ENCODE results near the gene SLC25A42. TPM values are rescaled to one million over a fixed set of nuclear protein-coding genes. Genes with fewer than 3 reads are reported as not detected.
A peak's percentile ranks its signal among the peaks of the same experiment; 100 is the strongest.

SLC25A42 gene
- polyA plus RNA-seq, 2 of the 4 experiments (the other 2 are of a cell fraction), result 0.92 to 1.3 TPM

- DNase-seq (ENCODE audit: low read depth in 1 of 2, low spot score in 1 of 2), result no peak
- CTCF ChIA-PET, result interaction anchor here (1.4 to 1.9 kb wide), 2 partner anchors 14 kb away, joined by 7 to 8 read pairs; no protein-coding TSS in a partner anchor
- POLR2A ChIA-PET, result no interaction called here
- Histone ChIP-seq H3K4me3 (no peak overlapping the region), H3K4me2 (no peak overlapping the region), H3K4me1 (no peaks in the 10 kb centered on the region), H3K27ac (0 out of 6 replicates have a peak overlapping the region, but pooled peaks of 1 of the 2 experiments have one; percentile 28), H3K9me3 (no peaks in the 10 kb centered on the region)
- TF ChIP-seq ELK1 (IDR thresholded peaks at IDR 0.05; ENCODE audit: low read depth, low read length) (no peak), FOXS1 (CRISPR knock-in tag; IDR thresholded peaks at IDR 0.05) (no peak), CEBPB (IDR thresholded peaks at IDR 0.05) (no peak), HOXA7 (CRISPR knock-in tag; IDR thresholded peaks at IDR 0.05) (no peak), FOSL2 (IDR thresholded peaks at IDR 0.05) (no peak), FOSL2 (CRISPR knock-in tag; IDR thresholded peaks at IDR 0.05) (no peak), E2F6 (IDR thresholded peaks at IDR 0.05; ENCODE audit: borderline replicate concordance, low read depth) (no peak), POLR2A (IDR thresholded peaks at IDR 0.05; ENCODE audit: low read length) (no peak), POLR2AphosphoS2 (conservative IDR thresholded peaks at IDR 0.05; ENCODE audit: low read length) (no peak)
- no peak for FAIRE-seq
- WGBS (ENCODE audit: missing lambda C conversion rate), result 87% methylated on average over 4 of the region's 26 CpGs
- no peak for ATAC-seq
Observed at GRCh38 chr19:19160461-19161035, 96.8 kb downstream of the SLC25A42 start.

- ChIA-PET POLR2A (no interaction called here), CTCF (interaction anchor here (0.6 to 1.4 kb wide), 2 partner anchors 22 to 37 kb away, joined by 3 to 4 read pairs; no protein-coding TSS in a partner anchor)
- Histone ChIP-seq H3K9me3 (no peaks in the 10 kb centered on the region), H3K4me3 (no peak overlapping the region), H3K4me2 (no peak overlapping the region), H3K27ac (no peak overlapping the region), H3K4me1 (no peaks in the 10 kb centered on the region)
- TF ChIP-seq NPAS2 (CRISPR knock-in tag; IDR thresholded peaks at IDR 0.05; ENCODE audit: borderline replicate concordance) (no peak), SMC3 (IDR thresholded peaks at IDR 0.05) (no peak), MAFK (IDR thresholded peaks at IDR 0.05; ENCODE audit: partially characterized antibody) (no peak), TFCP2L1 (CRISPR knock-in tag; IDR thresholded peaks at IDR 0.05) (no peak), POLR2AphosphoS2 (conservative IDR thresholded peaks at IDR 0.05; ENCODE audit: low read length) (no peak), ESRRA (IDR thresholded peaks at IDR 0.05; ENCODE audit: borderline replicate concordance, low read length) (no peak), RFX5 (IDR thresholded peaks at IDR 0.05) (no peak), BCL3 (IDR thresholded peaks at IDR 0.05) (no peak)
- FAIRE-seq (no peak), DNase-seq (ENCODE audit: low read depth in 1 of 2, low spot score in 1 of 2) (no peak), ATAC-seq (no peak)
- 88% methylated on average over 7 of the region's 7 CpGs for WGBS (ENCODE audit: missing lambda C conversion rate)
Observed at GRCh38 chr19:19162495-19162894, 98.7 kb downstream of the SLC25A42 start.

Other genes starting within 250 kb of the SLC25A42 start
- 19.2 and 29.6 TPM in 2 replicates for gene UPF1, start 232.0 kb upstream of the SLC25A42 start, polyA plus RNA-seq (2011; rRNA removed)
- 27.9 to 28.6 TPM (median 28.2 TPM) in 3 replicates for gene UPF1, start 232.0 kb upstream of the SLC25A42 start, polyA plus RNA-seq (2017; fragmentation: RNase III; extraction: RNeasy Plus Mini Kit Qiagen cat#74134 plus additional on column Dnase treatment)
- 1.7 and 2.4 TPM in 2 replicates for gene CERS1, start 167.8 kb upstream of the SLC25A42 start, polyA plus RNA-seq (2011; rRNA removed)
- 3.4 to 4.4 TPM (median 3.7 TPM) in 3 replicates for gene CERS1, start 167.8 kb upstream of the SLC25A42 start, polyA plus RNA-seq (2017; fragmentation: RNase III; extraction: RNeasy Plus Mini Kit Qiagen cat#74134 plus additional on column Dnase treatment)
- gene COPE, start 144.6 kb upstream of the SLC25A42 start, polyA plus RNA-seq (2011; rRNA removed), result 91.8 and 94.0 TPM in 2 replicates
- 109 to 114 TPM (median 112 TPM) in 3 replicates for gene COPE, start 144.6 kb upstream of the SLC25A42 start, polyA plus RNA-seq (2017; fragmentation: RNase III; extraction: RNeasy Plus Mini Kit Qiagen cat#74134 plus additional on column Dnase treatment)
- 23.2 and 23.4 TPM in 2 replicates for gene DDX49, start 144.3 kb upstream of the SLC25A42 start, polyA plus RNA-seq (2011; rRNA removed)
- gene DDX49, start 144.3 kb upstream of the SLC25A42 start, polyA plus RNA-seq (2017; fragmentation: RNase III; extraction: RNeasy Plus Mini Kit Qiagen cat#74134 plus additional on column Dnase treatment), result 31.5 to 36.0 TPM (median 33.9 TPM) in 3 replicates
- gene HOMER3, start 122.8 kb upstream of the SLC25A42 start, polyA plus RNA-seq (2011; rRNA removed), result 9.9 and 11.4 TPM in 2 replicates
- gene HOMER3, start 122.8 kb upstream of the SLC25A42 start, polyA plus RNA-seq (2017; fragmentation: RNase III; extraction: RNeasy Plus Mini Kit Qiagen cat#74134 plus additional on column Dnase treatment), result 28.3 to 38.4 TPM (median 35.4 TPM) in 3 replicates
- 39.3 and 42.4 TPM in 2 replicates for gene SUGP2, start 30.5 kb upstream of the SLC25A42 start, polyA plus RNA-seq (2011; rRNA removed)
- 42.3 to 43.9 TPM (median 43.6 TPM) in 3 replicates for gene SUGP2, start 30.5 kb upstream of the SLC25A42 start, polyA plus RNA-seq (2017; fragmentation: RNase III; extraction: RNeasy Plus Mini Kit Qiagen cat#74134 plus additional on column Dnase treatment)
- gene ARMC6, start 30.4 kb upstream of the SLC25A42 start, polyA plus RNA-seq (2011; rRNA removed), result 18.2 and 18.4 TPM in 2 replicates
- gene ARMC6, start 30.4 kb upstream of the SLC25A42 start, polyA plus RNA-seq (2017; fragmentation: RNase III; extraction: RNeasy Plus Mini Kit Qiagen cat#74134 plus additional on column Dnase treatment), result 27.2 to 27.6 TPM (median 27.5 TPM) in 3 replicates
- 18.3 and 19.3 TPM in 2 replicates for gene TMEM161A, start 74.5 kb downstream of the SLC25A42 start, polyA plus RNA-seq (2011; rRNA removed)
- gene TMEM161A, start 74.5 kb downstream of the SLC25A42 start, polyA plus RNA-seq (2017; fragmentation: RNase III; extraction: RNeasy Plus Mini Kit Qiagen cat#74134 plus additional on column Dnase treatment), result 19.2 to 22.1 TPM (median 21.3 TPM) in 3 replicates
- 0.10 and 0.20 TPM in 2 replicates for gene MEF2B, start 106.3 kb downstream of the SLC25A42 start, polyA plus RNA-seq (2011; rRNA removed)
- 0.13 to 0.31 TPM (median 0.29 TPM) in 3 replicates for gene MEF2B, start 106.3 kb downstream of the SLC25A42 start, polyA plus RNA-seq (2017; fragmentation: RNase III; extraction: RNeasy Plus Mini Kit Qiagen cat#74134 plus additional on column Dnase treatment)
- 7.2 and 9.1 TPM in 2 replicates for gene BORCS8, start 128.2 kb downstream of the SLC25A42 start, polyA plus RNA-seq (2011; rRNA removed)
- 10.6 to 12.3 TPM (median 11.5 TPM) in 3 replicates for gene BORCS8, start 128.2 kb downstream of the SLC25A42 start, polyA plus RNA-seq (2017; fragmentation: RNase III; extraction: RNeasy Plus Mini Kit Qiagen cat#74134 plus additional on column Dnase treatment)
- gene RFXANK, start 128.3 kb downstream of the SLC25A42 start, polyA plus RNA-seq (2011; rRNA removed), result 23.4 and 24.3 TPM in 2 replicates
- gene RFXANK, start 128.3 kb downstream of the SLC25A42 start, polyA plus RNA-seq (2017; fragmentation: RNase III; extraction: RNeasy Plus Mini Kit Qiagen cat#74134 plus additional on column Dnase treatment), result 30.0 to 32.3 TPM (median 30.6 TPM) in 3 replicates
- gene NR2C2AP, start 139.4 kb downstream of the SLC25A42 start, polyA plus RNA-seq (2011; rRNA removed), result 19.3 and 20.0 TPM in 2 replicates
- gene NR2C2AP, start 139.4 kb downstream of the SLC25A42 start, polyA plus RNA-seq (2017; fragmentation: RNase III; extraction: RNeasy Plus Mini Kit Qiagen cat#74134 plus additional on column Dnase treatment), result 24.1 to 24.8 TPM (median 24.6 TPM) in 3 replicates
- gene NCAN, start 148.0 kb downstream of the SLC25A42 start, polyA plus RNA-seq (2011; rRNA removed), result 0.03 and 0.05 TPM in 2 replicates
- 0.01 to 0.03 TPM in 2 of 3 replicates, not detected in the other for gene NCAN, start 148.0 kb downstream of the SLC25A42 start, polyA plus RNA-seq (2017; fragmentation: RNase III; extraction: RNeasy Plus Mini Kit Qiagen cat#74134 plus additional on column Dnase treatment)
- gene TM6SF2, start 209.3 kb downstream of the SLC25A42 start, polyA plus RNA-seq (2011; rRNA removed), result 0.45 and 0.62 TPM in 2 replicates
- 0.54 to 0.88 TPM (median 0.65 TPM) in 3 replicates for gene TM6SF2, start 209.3 kb downstream of the SLC25A42 start, polyA plus RNA-seq (2017; fragmentation: RNase III; extraction: RNeasy Plus Mini Kit Qiagen cat#74134 plus additional on column Dnase treatment)